HG03196 (cell line): ENCODE results near the gene TEX14.

Experiments used
- ATAC-seq: cut with Tn5 transposase; IDR thresholded peaks from one replicate; pipeline ENCODE4 v1.9.1; 2021; ENCODE audit not compliant: unreplicated experiment

TEX14 gene

DNA sequence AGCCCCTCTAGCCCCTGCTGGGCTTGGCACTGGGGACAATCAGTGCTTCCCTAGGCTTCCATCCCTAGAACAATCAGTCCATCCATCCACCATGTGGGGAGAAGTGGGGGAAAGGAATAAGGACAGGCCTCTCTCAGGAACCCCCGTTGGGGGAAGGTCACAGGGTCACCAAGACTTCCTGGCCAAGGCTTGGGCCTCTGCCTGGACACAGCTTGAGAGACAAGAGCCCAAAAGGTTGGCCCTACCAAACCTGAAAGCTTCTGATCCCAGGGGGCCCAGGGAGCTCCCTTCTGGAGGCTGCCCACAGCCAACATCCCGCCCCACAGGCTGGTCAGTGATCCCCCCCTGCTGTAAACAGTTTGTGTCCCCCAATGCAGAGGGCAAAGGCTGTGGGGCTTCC is 161.2 kb downstream of the TEX14 start:
- no peak for ATAC-seq

- ATAC-seq, result no peak
Measured at GRCh38 chr17:58529275-58529674, 162.6 kb downstream of the TEX14 start.

DNA sequence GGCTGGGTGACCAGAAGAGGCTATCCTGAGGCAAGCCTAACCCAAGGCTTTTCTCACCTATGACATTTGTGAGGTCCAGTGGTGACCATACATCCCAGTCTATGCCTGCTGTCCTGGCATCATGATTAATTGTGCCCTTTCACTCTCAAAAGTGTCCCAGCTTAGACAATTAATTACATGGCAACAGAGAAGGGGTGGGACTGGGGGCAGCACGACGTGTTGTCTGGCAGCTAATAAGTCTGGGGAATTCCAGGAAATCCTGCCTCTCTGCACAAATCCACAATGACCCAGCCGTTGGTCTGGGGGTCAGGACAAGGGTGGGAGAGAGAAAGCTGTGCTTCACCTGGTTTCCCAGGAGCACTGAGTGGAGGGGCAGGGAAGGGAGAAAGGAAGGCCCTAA is 163.4 kb downstream of the TEX14 start:
- no peak for ATAC-seq

GRCh38 chr17:58527949-58528348 is 163.9 kb downstream of the TEX14 start:
- ATAC-seq, result no peak

GRCh38 chr17:58527306-58527705 is 164.5 kb downstream of the TEX14 start:
- no peak for ATAC-seq

DNA sequence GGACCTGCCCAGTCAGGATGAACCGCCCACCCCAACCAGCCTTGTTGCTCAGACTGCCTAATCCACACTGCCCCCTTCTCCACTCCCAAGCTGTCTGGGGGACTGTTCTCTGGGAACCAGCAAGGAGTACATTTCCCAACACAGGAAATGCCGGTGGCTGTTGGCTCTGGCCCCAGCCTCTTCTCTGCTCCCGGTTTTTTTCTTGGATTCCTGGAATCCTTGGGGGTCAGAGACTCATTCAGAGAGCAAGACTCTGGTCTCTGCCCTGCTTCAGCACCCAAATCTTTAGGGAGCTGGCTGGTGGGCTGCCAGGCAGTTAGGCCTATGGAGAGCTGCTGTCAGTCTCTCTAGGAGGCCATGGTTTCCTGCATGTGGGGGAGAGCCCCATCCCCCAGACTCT is 166.6 kb downstream of the TEX14 start:
- no peak for ATAC-seq

DNA sequence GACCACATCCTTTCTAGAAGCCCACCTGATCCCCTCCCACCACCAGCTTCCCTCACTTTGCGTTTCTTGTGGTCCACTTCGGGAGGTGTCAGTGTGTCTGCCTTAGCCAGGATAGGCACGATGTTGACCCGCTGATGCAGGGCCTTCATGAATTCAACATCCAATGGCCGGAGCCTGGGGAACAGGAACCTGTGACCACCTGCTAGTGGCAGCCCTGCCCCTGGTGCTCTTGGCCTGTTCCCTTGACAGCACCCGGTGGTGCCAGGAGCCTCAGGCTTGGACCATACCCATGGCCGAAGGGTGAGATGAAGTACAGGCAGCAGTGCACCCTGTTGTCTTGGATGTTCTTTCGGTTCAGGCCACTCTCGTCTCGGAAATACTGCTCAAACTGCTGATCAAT is 170.2 kb downstream of the TEX14 start:
- no peak for ATAC-seq

GRCh38 chr17:58520843-58521430 is 170.9 kb downstream of the TEX14 start:
- ATAC-seq, result no peak

- peak; percentile 81 for ATAC-seq
Measured at GRCh38 chr17:58517928-58518609, 173.8 kb downstream of the TEX14 start.

DNA sequence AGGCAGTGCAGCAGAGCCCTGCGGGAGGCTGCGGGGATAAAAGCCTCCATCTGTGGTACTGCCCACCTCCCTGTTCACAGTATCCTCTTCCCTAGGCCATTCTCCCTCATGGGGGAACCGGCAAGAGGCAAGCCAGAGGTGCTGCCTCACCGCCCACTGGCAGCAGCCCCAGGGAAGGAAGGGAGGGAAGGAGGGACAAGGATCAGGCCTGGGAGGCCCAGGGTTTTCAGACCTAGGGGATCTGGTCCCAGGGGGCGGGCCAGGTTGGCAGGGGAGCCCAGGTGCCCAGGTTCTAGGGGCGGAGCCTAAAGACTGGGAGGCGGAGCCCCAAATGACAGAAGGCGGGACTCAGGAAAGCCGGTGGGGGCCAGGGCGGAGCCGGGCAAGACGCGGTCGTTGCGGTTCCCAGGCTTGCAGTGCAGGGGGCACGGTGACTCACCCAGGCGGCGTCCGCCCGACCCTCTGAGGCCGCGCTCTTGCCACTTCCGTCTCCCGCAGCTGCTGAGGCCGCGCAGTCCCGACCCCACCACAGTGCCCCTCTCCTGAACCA is 174.4 kb downstream of the TEX14 start:
- ATAC-seq, result no peak

GRCh38 chr17:58516644-58517377 is 175.0 kb downstream of the TEX14 start:
- no peak for ATAC-seq

DNA sequence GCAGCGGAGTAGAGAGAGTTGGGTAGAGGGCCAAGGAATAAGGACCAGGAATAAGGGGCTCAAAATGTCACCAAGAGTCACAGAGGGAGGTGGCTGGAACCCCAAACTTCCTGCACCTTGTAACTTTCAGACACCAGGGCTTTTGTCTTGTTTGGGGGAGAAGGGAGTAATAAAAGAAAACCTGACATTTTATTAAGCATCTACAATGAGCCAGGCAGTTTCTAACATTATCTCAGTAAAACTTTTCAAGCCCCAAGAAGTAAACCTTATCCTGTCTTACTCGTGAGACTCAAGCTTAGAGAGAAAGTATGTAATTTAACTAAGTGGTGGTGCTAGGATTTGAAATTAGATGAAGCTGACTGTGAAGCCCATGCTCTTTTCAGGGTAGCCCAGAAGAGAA is 176.6 kb downstream of the TEX14 start:
- no peak for ATAC-seq

DNA sequence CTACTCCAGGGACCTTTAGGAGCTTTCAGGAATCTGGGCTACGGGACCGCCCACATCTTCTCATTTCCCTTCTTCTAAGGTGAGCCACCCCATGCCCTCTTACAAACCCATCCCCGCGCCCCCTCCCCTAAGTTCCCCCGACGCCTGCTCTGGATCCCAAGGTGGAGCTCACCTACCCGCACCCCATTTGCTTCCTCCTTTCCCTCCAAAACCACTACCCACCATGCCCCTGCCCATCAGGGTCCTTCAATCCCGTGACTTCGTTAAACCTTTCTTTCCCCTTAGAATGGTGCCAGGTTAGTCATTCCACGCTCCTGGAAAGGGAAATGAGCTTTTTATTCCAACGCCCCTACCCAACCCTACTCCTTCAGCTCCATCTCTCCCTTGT is 177.1 kb downstream of the TEX14 start:
- ATAC-seq, result no peak

DNA sequence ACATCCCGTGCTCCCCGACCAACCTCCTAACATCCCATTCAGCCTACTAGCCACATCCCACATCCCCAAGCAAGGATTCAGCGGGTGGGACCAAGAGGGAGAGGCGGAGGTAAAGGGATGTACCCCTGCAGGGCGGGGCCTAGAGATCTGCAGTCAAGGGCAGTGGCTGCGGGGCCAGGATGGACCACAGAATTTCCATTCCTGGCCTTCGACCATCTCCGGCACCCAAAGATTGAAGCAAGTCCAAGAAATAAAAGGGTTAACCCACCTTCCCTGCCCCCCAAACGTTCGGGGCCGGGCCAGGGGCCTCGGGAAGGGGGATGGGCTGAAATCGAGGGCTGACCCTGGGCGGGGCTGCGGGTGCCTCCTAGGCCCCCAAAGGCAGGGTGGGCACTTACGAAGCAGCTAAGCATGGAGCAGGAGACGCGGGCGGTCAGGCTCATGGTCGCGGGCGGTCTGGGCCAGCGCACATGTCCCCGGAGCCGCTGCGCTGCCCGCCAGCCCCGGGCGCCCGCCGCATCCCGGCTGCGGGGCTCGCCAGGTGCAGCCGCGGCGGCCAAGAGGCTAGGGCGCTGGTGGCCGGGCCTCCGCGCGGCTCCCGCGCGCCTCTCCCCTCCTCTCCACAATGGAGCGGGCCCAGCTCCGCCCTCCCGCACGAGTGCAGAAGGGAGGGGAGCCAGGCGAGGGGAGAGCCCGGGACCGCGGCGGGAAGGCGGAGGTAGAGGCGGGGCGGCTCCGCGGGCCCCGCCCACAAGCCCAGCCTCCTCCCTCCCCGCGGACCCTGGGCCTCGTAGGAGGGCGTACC is 177.7 kb downstream of the TEX14 start, which contains the start of gene MTMR4:
TSS of gene MTMR4 (minus strand) at position 674 of the 805 bp plus-strand sequence. CDS start at position 443, 231 bp downstream.
- no peak for ATAC-seq

- ATAC-seq, result no peak
Measured at GRCh38 chr17:58513267-58513964, 178.4 kb downstream of the TEX14 start.

DNA sequence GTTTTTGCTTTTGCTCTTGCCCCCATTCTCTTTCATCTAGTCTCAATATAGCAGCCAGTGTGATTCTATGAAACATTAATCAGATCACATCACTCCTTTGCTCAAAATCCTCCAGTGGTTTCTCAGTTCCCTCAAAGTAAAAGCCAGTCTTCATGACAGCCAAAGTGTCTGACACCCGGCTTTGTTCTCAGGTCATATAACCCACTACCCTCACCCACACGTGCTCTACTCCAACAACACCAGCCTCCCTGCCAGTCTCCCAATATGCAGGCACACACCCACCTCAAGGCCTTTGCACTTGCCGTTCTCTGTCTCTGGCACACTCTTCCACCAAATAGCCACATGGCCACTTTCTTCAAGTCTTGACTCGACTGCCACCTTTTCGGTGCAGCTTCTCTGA is 181.8 kb downstream of the TEX14 start:
- no peak for ATAC-seq

GRCh38 chr17:58508341-58509067 is 183.3 kb downstream of the TEX14 start:
- no peak for ATAC-seq

DNA sequence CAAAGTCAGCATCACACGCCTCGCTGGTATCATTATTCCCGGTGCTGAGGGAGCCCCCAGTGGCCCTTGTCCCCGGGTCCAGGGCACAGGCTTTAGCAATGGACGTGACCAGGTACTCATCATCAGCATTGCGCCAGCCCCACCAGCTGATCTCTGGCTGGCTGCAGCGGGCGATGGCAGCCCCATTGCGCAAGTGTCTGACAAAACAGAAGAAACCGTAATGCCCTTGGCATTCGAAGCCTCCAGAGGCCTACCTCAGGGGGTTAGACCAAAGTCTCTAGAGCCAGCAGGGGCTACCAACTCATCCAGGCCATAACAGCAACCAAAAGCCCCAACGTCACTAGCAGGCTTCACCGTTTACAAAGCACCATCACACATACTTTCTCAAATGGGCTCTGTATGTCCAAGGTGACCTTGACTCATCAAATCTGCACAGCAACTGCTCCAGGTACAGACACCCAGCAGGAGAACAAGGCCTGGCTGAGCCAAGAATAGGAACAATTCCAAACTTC is 184.7 kb downstream of the TEX14 start:
- no peak for ATAC-seq
